HG03025 (cell line): ENCODE measurements around the gene EDA2R.

ENCODE experiments used
- ATAC-seq: cut with Tn5 transposase; IDR thresholded peaks from one replicate; pipeline ENCODE4 v1.9.1; 2021; ENCODE audit warnings: mild to moderate bottlenecking, moderate library complexity; ENCODE audit not compliant: unreplicated experiment, low FRiP score

Gene EDA2R

GRCh38 chrX:66638591-66639500 lies at the start of gene EDA2R:
Gene EDA2R (minus strand): TSS chrX:66639078. CDS start chrX:66616020, 23,058 bp downstream.
- peak; percentile 87 for ATAC-seq

- no peak for ATAC-seq
These were observed 45.3 kb upstream of the EDA2R start for GRCh38 chrX:66684196-66684595.

GRCh38 chrX:66680451-66680850 lies 41.6 kb upstream of the EDA2R start:
- ATAC-seq: no peak

- no peak for ATAC-seq
These were observed 38.6 kb upstream of the EDA2R start for GRCh38 chrX:66677430-66677829.

- ATAC-seq: no peak
These were observed 38.1 kb upstream of the EDA2R start for GRCh38 chrX:66676990-66677389.

- ATAC-seq: no peak
These were observed 37.5 kb upstream of the EDA2R start for GRCh38 chrX:66676413-66676812.

- no peak for ATAC-seq
These were observed 36.7 kb upstream of the EDA2R start for GRCh38 chrX:66675541-66675940.

- no peak for ATAC-seq
These were observed 35.6 kb upstream of the EDA2R start for GRCh38 chrX:66674506-66674905.

GRCh38 chrX:66672106-66672505 lies 33.2 kb upstream of the EDA2R start:
- no peak for ATAC-seq

GRCh38 chrX:66654411-66654810 lies 15.5 kb upstream of the EDA2R start:
- no peak for ATAC-seq

- no peak for ATAC-seq
These were observed 3.5 kb downstream of the EDA2R start for GRCh38 chrX:66635360-66635759.

- no peak for ATAC-seq
These were observed 4.6 kb downstream of the EDA2R start for GRCh38 chrX:66634272-66634671.

GRCh38 chrX:66633541-66633940 lies 5.3 kb downstream of the EDA2R start:
- no peak for ATAC-seq

GRCh38 chrX:66632981-66633380 lies 5.9 kb downstream of the EDA2R start:
- no peak for ATAC-seq

- no peak for ATAC-seq
These were observed 6.4 kb downstream of the EDA2R start for GRCh38 chrX:66632473-66632872.

- peak; percentile 75 for ATAC-seq
These were observed 13.4 kb downstream of the EDA2R start for GRCh38 chrX:66625525-66625924.

GRCh38 chrX:66622209-66622608 lies 16.7 kb downstream of the EDA2R start:
- no peak for ATAC-seq

GRCh38 chrX:66616944-66617343 lies 21.9 kb downstream of the EDA2R start:
- no peak for ATAC-seq

- no peak for ATAC-seq
These were observed 36.4 kb downstream of the EDA2R start for GRCh38 chrX:66602381-66602938.

- ATAC-seq: no peak
These were observed 37.4 kb downstream of the EDA2R start for GRCh38 chrX:66601522-66601921.

- no peak for ATAC-seq
These were observed 59.7 kb downstream of the EDA2R start for GRCh38 chrX:66579219-66579618.

- no peak for ATAC-seq
These were observed 84.9 kb downstream of the EDA2R start for GRCh38 chrX:66553973-66554372.
